A549 (cell line): Measurements from ENCODE around the gene SUN1.

Experiments
- CEBPB ChIP-seq, 2 experiments: fragments of >200 bp in 1 of 2; sonication (Bioruptor Twin) in 1 of 2; formaldehyde crosslinking in 1 of 2; IDR thresholded peaks; 2 replicates each; pipeline ENCODE4 v1.6.1; 2012 to 2016
- FOXS1 ChIP-seq: fragments of 250-450 bp; sonication (Bioruptor Pico); IDR thresholded peaks from 2 replicates; pipeline ENCODE4 v1.5.0; 2020; ENCODE audit warnings: mild to moderate bottlenecking, moderate library complexity
- USF2 ChIP-seq: fragments of 450-650 bp; IDR thresholded peaks from 2 replicates; pipeline ENCODE4 v1.6.1; 2014; ENCODE audit warnings: antibody characterized with exemption
- TF ChIP-seq, protein P1 (sequence below): fragments of 200-600 bp; sonication (generic); IDR thresholded peaks from 2 replicates; pipeline ENCODE4 v1.6.1; 2016; ENCODE audit warnings: antibody characterized with exemption, mild to moderate bottlenecking, moderate library complexity
- TF ChIP-seq, protein P2 (sequence below): IDR thresholded peaks from 2 replicates; pipeline ENCODE4 v1.6.1; 2012

DNA sequence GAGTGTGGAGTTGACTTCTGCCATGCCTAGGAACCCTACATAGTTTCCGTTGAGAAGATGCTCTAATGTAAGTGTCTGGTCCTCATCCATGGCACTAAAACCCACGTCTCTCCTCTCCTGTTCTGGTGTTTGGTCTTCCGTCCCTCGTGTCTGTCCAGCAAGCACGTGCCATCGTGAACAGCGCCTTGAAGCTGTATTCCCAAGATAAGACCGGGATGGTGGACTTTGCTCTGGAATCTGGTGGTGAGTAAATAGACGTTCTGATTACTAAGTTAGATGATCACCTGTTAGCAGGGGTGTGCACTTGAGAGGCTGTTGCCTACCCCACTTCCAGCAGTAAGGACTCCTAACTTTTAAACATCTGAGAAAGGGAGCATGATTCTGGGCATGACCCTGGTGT, 28.9 kb downstream of the SUN1 start:
- TF ChIP-seq FOXS1 (CRISPR knock-in tag) (no peak), CEBPB (IDR thresholded peaks at IDR 0.05) (no peak), USF2 (no peak)
- TF ChIP-seq, protein P1, sequence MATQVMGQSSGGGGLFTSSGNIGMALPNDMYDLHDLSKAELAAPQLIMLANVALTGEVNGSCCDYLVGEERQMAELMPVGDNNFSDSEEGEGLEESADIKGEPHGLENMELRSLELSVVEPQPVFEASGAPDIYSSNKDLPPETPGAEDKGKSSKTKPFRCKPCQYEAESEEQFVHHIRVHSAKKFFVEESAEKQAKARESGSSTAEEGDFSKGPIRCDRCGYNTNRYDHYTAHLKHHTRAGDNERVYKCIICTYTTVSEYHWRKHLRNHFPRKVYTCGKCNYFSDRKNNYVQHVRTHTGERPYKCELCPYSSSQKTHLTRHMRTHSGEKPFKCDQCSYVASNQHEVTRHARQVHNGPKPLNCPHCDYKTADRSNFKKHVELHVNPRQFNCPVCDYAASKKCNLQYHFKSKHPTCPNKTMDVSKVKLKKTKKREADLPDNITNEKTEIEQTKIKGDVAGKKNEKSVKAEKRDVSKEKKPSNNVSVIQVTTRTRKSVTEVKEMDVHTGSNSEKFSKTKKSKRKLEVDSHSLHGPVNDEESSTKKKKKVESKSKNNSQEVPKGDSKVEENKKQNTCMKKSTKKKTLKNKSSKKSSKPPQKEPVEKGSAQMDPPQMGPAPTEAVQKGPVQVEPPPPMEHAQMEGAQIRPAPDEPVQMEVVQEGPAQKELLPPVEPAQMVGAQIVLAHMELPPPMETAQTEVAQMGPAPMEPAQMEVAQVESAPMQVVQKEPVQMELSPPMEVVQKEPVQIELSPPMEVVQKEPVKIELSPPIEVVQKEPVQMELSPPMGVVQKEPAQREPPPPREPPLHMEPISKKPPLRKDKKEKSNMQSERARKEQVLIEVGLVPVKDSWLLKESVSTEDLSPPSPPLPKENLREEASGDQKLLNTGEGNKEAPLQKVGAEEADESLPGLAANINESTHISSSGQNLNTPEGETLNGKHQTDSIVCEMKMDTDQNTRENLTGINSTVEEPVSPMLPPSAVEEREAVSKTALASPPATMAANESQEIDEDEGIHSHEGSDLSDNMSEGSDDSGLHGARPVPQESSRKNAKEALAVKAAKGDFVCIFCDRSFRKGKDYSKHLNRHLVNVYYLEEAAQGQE, result no peak
- TF ChIP-seq, protein P2, sequence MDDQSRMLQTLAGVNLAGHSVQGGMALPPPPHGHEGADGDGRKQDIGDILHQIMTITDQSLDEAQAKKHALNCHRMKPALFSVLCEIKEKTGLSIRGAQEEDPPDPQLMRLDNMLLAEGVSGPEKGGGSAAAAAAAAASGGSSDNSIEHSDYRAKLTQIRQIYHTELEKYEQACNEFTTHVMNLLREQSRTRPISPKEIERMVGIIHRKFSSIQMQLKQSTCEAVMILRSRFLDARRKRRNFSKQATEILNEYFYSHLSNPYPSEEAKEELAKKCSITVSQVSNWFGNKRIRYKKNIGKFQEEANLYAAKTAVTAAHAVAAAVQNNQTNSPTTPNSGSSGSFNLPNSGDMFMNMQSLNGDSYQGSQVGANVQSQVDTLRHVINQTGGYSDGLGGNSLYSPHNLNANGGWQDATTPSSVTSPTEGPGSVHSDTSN, result no peak
